GM12873 (cell line): ENCODE results near the gene PDRG1.

ENCODE experiments used
- CTCF ChIP-seq: IDR thresholded peaks from 2 replicates; pipeline ENCODE4 v1.5.1; 2012; ENCODE audit warnings: low read depth, mild to moderate bottlenecking, moderate library complexity, low read length, control low read depth; ENCODE audit not compliant: insufficient read depth; ENCODE audit errors: missing control alignments

PDRG1 gene

GRCh38 chr20:31951530-31952453, at the start of gene PDRG1:
Gene PDRG1 (minus strand): TSS chr20:31952046. CDS start chr20:31951961, 85 bp downstream.
- peak; percentile 94 for TF ChIP-seq CTCF

- no peak for TF ChIP-seq CTCF
Measured at GRCh38 chr20:31998246-31998645, 46.4 kb upstream of the PDRG1 start.

- no peak for TF ChIP-seq CTCF
Measured at GRCh38 chr20:31996996-31997395, 45.1 kb upstream of the PDRG1 start.

- TF ChIP-seq CTCF: no peak
Measured at GRCh38 chr20:31992086-31992485, 40.2 kb upstream of the PDRG1 start.

GRCh38 chr20:31991339-31991705, 39.5 kb upstream of the PDRG1 start:
- no peak for TF ChIP-seq CTCF

GRCh38 chr20:31990641-31991338, 38.9 kb upstream of the PDRG1 start:
- TF ChIP-seq CTCF: no peak

- TF ChIP-seq CTCF: no peak
Measured at GRCh38 chr20:31989030-31989645, 37.3 kb upstream of the PDRG1 start.
